GM10248 (cell line): ENCODE data around the gene STARD5.

Source experiments
- CTCF ChIA-PET: fragments of 300-600 bp; sonication (Branson Sonifier 250); formaldehyde crosslinking; extraction: SDS; loops from one replicate; lab custom pipeline; 2021; ENCODE audit warnings: antibody characterized with exemption; lab: Yijun Ruan, JAX
- POLR2A ChIA-PET: fragments of 350-650 bp; sonication (Branson Sonifier 250); formaldehyde crosslinking; extraction: SDS; loops from one replicate; lab custom pipeline; 2020; ENCODE audit warnings: antibody characterized with exemption; lab: Yijun Ruan, JAX
- DNase-seq: peaks from one replicate; pipeline ENCODE4 v3.0.0; 2012; ENCODE audit errors: extremely low spot score
- CTCF ChIP-seq: IDR thresholded peaks from 2 replicates; pipeline ENCODE4 v1.5.1; 2012; ENCODE audit warnings: mild to moderate bottlenecking, low read depth; ENCODE audit errors: extremely low read depth, missing control alignments, control extremely low read depth

The STARD5 gene

GRCh38 chr15:81278306-81279029 is 45.5 kb downstream of the STARD5 start:
- CTCF ChIA-PET = interaction anchor here (1.0 to 8.7 kb wide), 7 partner anchors 12 to 131 kb away, joined by 3 to 73 read pairs (median 4); no protein-coding TSS in a partner anchor
- no peak for DNase-seq
- no peak for TF ChIP-seq CTCF
- POLR2A ChIA-PET = no interaction called here

DNA sequence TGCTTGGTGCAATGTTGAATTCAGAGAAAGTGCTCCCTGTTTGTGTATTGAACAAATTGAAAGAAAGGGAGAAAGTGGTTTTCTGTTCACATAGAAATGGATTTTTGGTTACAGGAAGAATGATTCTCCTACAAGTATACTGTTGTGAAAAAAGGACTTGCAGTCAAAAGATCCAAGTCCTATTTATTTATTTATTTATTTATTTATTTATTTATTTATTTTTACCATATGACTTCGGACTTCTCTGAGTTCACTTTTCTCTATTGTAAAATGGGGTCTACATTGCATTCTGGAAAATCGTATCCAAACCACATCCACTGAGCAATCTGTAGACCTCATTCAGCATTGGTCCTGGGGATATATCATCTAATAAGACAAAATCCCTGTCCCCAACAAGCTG is 46.1 kb downstream of the STARD5 start:
- no peak for DNase-seq
- ChIA-PET POLR2A (no interaction called here), CTCF (interaction anchor here (1.2 to 8.7 kb wide), 4 partner anchors 11 to 122 kb away, joined by 3 to 73 read pairs (median 13); no protein-coding TSS in a partner anchor)
- no peak for TF ChIP-seq CTCF

GRCh38 chr15:81276967-81277366 is 47.0 kb downstream of the STARD5 start:
- DNase-seq = no peak
- CTCF ChIA-PET = interaction anchor here (4.0 to 8.7 kb wide), 2 partner anchors 10 to 123 kb away, joined by 18 to 73 read pairs; no protein-coding TSS in a partner anchor
- TF ChIP-seq CTCF = no peak
- POLR2A ChIA-PET = no interaction called here

DNA sequence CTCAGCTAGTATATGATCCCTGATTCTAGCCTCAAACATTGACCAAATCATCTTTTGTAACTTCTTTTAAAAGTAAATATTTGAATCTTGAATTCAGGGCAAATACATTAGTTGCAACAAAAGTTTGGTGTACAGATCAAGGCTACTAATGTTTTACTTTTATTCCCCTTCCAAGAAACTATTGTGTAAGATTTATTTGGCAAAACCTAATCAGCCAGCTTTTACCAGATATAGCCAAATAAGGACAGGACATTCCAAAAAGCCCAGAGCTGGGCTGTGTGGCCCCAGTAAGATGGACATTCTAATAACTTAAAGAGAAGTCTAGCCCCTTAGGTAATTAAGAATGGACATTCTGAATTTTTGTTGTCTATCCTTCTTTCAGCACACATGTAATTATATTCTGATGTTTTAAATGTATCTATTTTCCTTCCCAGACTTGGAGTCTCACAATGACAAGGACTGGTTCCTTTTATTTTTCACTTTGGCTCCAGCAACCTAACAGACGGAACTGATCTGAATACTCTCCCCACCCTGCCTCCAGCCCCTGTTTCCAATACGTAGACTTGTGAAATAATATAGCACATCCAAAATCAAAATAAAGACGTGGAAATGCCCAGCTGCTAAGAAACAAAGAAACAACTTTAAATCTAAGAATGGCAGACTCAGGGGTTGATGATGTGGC is 48.1 kb downstream of the STARD5 start:
- ChIA-PET CTCF (interaction anchor here (0.7 to 5.6 kb wide), 33 partner anchors 8 to 298 kb away, joined by 3 to 82 read pairs (median 6); partner anchors contain the start of gene STARD5), POLR2A (no interaction called here)
- DNase-seq = no peak
- TF ChIP-seq CTCF = no peak

DNA sequence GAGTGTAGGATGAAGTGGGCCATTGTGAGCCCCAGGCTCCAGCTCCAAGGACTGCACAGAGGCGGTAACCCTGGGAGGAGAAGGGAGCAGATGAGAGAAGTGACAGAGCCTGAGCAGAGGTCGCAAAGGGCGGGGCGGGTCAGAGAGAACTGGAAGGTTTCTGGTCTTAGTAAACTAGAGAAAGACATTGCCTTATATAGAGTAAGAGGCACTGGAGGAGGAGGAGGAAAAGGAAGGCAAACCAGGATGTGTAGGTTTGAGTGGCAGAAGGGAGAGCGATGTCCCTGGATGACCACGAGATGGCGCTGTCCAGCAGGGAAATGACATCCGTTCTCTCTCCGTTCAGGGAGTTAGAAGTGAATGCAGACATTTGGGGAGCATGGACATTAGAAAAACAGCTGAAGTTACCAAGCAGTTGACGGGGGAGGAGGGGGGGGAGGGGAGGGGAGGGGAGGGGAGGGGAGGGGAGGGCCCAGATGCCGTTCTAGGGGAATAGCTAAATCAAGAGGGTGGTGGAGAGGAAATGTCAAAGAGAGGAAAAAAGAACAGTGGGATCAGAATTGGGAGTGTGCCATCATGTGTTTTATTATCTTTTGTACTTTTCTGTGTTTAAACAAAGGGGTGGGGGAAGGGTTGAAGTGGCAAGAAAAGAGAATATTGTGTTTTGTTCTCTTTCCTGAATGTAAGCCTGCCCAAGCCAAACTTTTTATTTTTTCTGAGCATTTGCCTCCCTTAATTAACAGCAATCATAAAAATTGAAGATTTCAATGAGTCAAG is 48.8 kb downstream of the STARD5 start:
- ChIA-PET POLR2A (no interaction called here), CTCF (interaction anchor here (0.7 to 5.6 kb wide), 44 partner anchors 8 to 297 kb away, joined by 3 to 82 read pairs (median 5); partner anchors contain the start of gene STARD5)
- peak; percentile 93 for TF ChIP-seq CTCF
- DNase-seq = peak; percentile 76

DNA sequence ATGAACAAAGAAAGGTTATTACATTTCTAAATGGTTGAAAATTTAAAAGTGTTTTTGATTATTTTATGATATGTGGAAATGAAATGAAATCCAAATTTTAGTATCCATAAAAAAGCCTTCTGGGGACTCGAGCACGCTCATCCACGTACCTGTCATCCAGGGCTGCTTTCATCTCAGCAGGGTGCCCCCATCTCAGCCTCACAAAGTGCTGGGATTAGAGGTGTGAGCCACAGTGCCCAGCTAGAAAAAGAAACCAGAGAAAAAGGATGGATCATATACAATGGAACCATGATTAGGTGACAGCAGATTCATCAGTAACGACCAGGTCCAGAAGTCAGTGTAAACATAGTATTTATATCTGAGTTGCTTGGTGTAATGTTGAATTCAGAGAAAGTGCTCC is 49.7 kb downstream of the STARD5 start:
- TF ChIP-seq CTCF = no peak
- CTCF ChIA-PET = interaction anchor here (0.7 to 5.6 kb wide), 25 partner anchors 8 to 225 kb away, joined by 3 to 82 read pairs (median 8); partner anchors contain the start of gene STARD5
- POLR2A ChIA-PET = no interaction called here
- DNase-seq = no peak
